Stomach (tissue), 4 donors: ENCODE results near the gene COMMD7.
"Not testable (repeated sequence)": the region's sequence is repeated elsewhere in the genome, so short reads cannot be mapped to it uniquely, and the experiment has no call there.

ENCODE experiments used
- CTCF ChIP-seq, 7 experiments: fragments of 450-650 bp in 4 of 7; fragments of 200-600 bp in 3 of 7; sonication (generic) in 3 of 7; IDR thresholded peaks; one replicate each; pipeline ENCODE4 v1.5.1; 2016 to 2019; ENCODE audit warnings: antibody characterized with exemption in 7 of 7, control low read depth in 2 of 7, mild to moderate bottlenecking in 1 of 7
- EP300 ChIP-seq: sonication (generic); formaldehyde crosslinking; IDR thresholded peaks from one replicate; pipeline ENCODE4 v1.6.1; 2017; ENCODE audit warnings: antibody characterized with exemption
- POLR2A ChIP-seq, 4 donors: fragments of 450-650 bp; IDR thresholded peaks; one replicate each; pipeline ENCODE4 v1.6.1; 2016; ENCODE audit warnings: antibody characterized with exemption in 4 of 4, control low read depth in 2 of 4, mild to moderate bottlenecking in 1 of 4, moderate library complexity in 1 of 4

- not testable (repeated sequence) for TF ChIP-seq POLR2A (IDR thresholded peaks at IDR 0.05); CTCF (IDR thresholded peaks at IDR 0.05); EP300
These were observed 13.9 kb downstream of the COMMD7 start for GRCh38 chr20:32729334-32729733.
